Osteoblast (primary cell): ENCODE results near the gene TBXT. TPM values are rescaled to one million over a fixed set of nuclear protein-coding genes. Genes with fewer than 3 reads are reported as not detected.

Source experiments
- DNase-seq: peaks from one replicate; pipeline ENCODE4 v3.0.0; 2011; ENCODE audit warnings: low spot score, mixed read lengths; ENCODE audit not compliant: insufficient read length; ENCODE audit errors: missing footprints
- H2AFZ ChIP-seq: 2 replicates; pipeline ENCODE4 v1.6.0; 2011; ENCODE audit warnings: mild to moderate bottlenecking, low read length
- H3K27ac ChIP-seq: 2 replicates; pipeline ENCODE4 v1.5.1; 2011; ENCODE audit warnings: mild to moderate bottlenecking, low read depth, low read length, moderate library complexity
- H3K27me3 ChIP-seq: 2 replicates; pipeline ENCODE4 v1.6.0; 2012; ENCODE audit warnings: mild to moderate bottlenecking, control low read depth, inconsistent platforms, low read length, moderate library complexity; ENCODE audit not compliant: insufficient read depth
- H3K36me3 ChIP-seq: 2 replicates; pipeline ENCODE4 v1.5.1; 2011; ENCODE audit warnings: mild to moderate bottlenecking, low read length, control low read depth, moderate library complexity; ENCODE audit not compliant: insufficient read depth
- H3K4me1 ChIP-seq: 2 replicates; pipeline ENCODE4 v1.5.1; 2011; ENCODE audit warnings: mild to moderate bottlenecking, low read length, control low read depth, moderate library complexity; ENCODE audit not compliant: insufficient read depth
- H3K4me2 ChIP-seq: 2 replicates; pipeline ENCODE4 v1.6.0; 2011; ENCODE audit warnings: mild to moderate bottlenecking, low read length; ENCODE audit not compliant: insufficient read depth
- H3K4me3 ChIP-seq: fragments of 200-600 bp; sonication (generic); 3 replicates; pipeline ENCODE4 v1.5.1; 2012; ENCODE audit warnings: mild to moderate bottlenecking, low read length, inconsistent platforms; ENCODE audit not compliant: insufficient read depth
- H3K79me2 ChIP-seq: 2 replicates; pipeline ENCODE4 v1.6.0; 2012; ENCODE audit warnings: mild to moderate bottlenecking, low read length, control low read depth, inconsistent platforms; ENCODE audit not compliant: insufficient read depth
- H3K9me3 ChIP-seq: 2 replicates; pipeline ENCODE4 v1.5.1; 2011; ENCODE audit warnings: low read depth, low read length, control low read depth
- H4K20me1 ChIP-seq: 2 replicates; pipeline ENCODE4 v1.6.0; 2012; ENCODE audit warnings: mild to moderate bottlenecking, low read length, control low read depth; ENCODE audit not compliant: insufficient read depth
- CTCF ChIP-seq: IDR thresholded peaks from 2 replicates; pipeline ENCODE4 v1.5.1; 2011; ENCODE audit warnings: mild to moderate bottlenecking, low read depth, low read length, moderate library complexity; ENCODE audit errors: extremely low read depth
- total RNA-seq: library from RNA; depleted of rRNA; stranded (reverse); fragments of >200 nt; gene quantifications from 2 replicates; pipeline ENCODE4 v1.2.3, GENCODE V29; 2012

The TBXT gene
- total RNA-seq, 1 donor: not detected

GRCh38 chr6:166153966-166154365 is 13.7 kb downstream of the TBXT start:
- DNase-seq: no peak
- no peaks in the 10 kb centered on the region for H3K79me2 ChIP-seq
- H3K4me3 ChIP-seq: no peak overlapping the region
- H4K20me1 ChIP-seq: no peaks in the 10 kb centered on the region
- no peaks in the 10 kb centered on the region for H3K4me1 ChIP-seq
- H3K36me3 ChIP-seq: no peaks in the 10 kb centered on the region
- no peak overlapping the region for H2AFZ ChIP-seq
- no peak overlapping the region for H3K27ac ChIP-seq
- no peak overlapping the region for H3K4me2 ChIP-seq
- H3K9me3 ChIP-seq: no peaks in the 10 kb centered on the region
- TF ChIP-seq CTCF: no peak
- no peaks in the 10 kb centered on the region for H3K27me3 ChIP-seq

- no peak for TF ChIP-seq CTCF
- H4K20me1 ChIP-seq: no peaks in the 10 kb centered on the region
- H2AFZ ChIP-seq: no peak overlapping the region
- H3K4me3 ChIP-seq: no peak overlapping the region
- H3K79me2 ChIP-seq: no peaks in the 10 kb centered on the region
- DNase-seq: no peak
- H3K36me3 ChIP-seq: no peaks in the 10 kb centered on the region
- no peak overlapping the region for H3K4me2 ChIP-seq
- no peaks in the 10 kb centered on the region for H3K9me3 ChIP-seq
- no peaks in the 10 kb centered on the region for H3K4me1 ChIP-seq
- H3K27ac ChIP-seq: no peak overlapping the region
- H3K27me3 ChIP-seq: no peaks in the 10 kb centered on the region
These were observed 15.0 kb downstream of the TBXT start for GRCh38 chr6:166152660-166153059.

- no peak overlapping the region for H3K4me2 ChIP-seq
- no peak overlapping the region for H2AFZ ChIP-seq
- H3K27me3 ChIP-seq: no peaks in the 10 kb centered on the region
- H3K9me3 ChIP-seq: no peaks in the 10 kb centered on the region
- TF ChIP-seq CTCF: no peak
- no peaks in the 10 kb centered on the region for H3K4me1 ChIP-seq
- no peak overlapping the region for H3K4me3 ChIP-seq
- DNase-seq: no peak
- no peaks in the 10 kb centered on the region for H4K20me1 ChIP-seq
- no peaks in the 10 kb centered on the region for H3K36me3 ChIP-seq
- H3K27ac ChIP-seq: no peak overlapping the region
- H3K79me2 ChIP-seq: no peaks in the 10 kb centered on the region
These were observed 15.9 kb downstream of the TBXT start for GRCh38 chr6:166151798-166152197.

GRCh38 chr6:166145751-166146150 is 21.9 kb downstream of the TBXT start:
- Histone ChIP-seq H3K27ac (no peak overlapping the region), H2AFZ (no peak overlapping the region), H4K20me1 (no peaks in the 10 kb centered on the region), H3K27me3 (no peaks in the 10 kb centered on the region), H3K9me3 (no peaks in the 10 kb centered on the region), H3K4me3 (no peak overlapping the region), H3K36me3 (no peaks in the 10 kb centered on the region), H3K4me2 (no peak overlapping the region), H3K79me2 (no peaks in the 10 kb centered on the region), H3K4me1 (no peaks in the 10 kb centered on the region)
- no peak for TF ChIP-seq CTCF
- DNase-seq: no peak
